ENCODE measurements around the gene CDRT15L2.
"Not testable (repeated sequence)": the region's sequence is repeated elsewhere in the genome, so short reads cannot be mapped to it uniquely, and the experiment has no call there.

The CDRT15L2 gene

DNA sequence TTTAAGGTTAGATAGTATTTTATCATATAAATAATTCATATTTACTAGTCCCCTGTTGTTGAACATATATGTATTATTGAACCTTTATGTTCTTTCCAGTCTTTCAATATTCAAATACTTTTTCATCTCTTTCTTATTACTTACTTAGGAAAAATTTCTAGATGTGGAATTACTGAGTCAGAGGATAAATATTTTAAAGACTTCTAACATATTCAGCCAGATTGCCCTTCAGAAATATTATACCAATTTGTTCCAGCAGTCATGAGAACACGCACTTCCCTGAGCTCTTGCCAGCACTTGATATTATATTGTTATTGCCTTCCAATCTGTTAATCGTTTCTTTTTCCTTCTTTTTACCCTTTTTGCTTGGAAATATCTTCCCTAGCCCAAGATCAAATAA is 4.5 kb upstream of the CDRT15L2 start:
- DNase-seq, result not testable (repeated sequence)

DNA sequence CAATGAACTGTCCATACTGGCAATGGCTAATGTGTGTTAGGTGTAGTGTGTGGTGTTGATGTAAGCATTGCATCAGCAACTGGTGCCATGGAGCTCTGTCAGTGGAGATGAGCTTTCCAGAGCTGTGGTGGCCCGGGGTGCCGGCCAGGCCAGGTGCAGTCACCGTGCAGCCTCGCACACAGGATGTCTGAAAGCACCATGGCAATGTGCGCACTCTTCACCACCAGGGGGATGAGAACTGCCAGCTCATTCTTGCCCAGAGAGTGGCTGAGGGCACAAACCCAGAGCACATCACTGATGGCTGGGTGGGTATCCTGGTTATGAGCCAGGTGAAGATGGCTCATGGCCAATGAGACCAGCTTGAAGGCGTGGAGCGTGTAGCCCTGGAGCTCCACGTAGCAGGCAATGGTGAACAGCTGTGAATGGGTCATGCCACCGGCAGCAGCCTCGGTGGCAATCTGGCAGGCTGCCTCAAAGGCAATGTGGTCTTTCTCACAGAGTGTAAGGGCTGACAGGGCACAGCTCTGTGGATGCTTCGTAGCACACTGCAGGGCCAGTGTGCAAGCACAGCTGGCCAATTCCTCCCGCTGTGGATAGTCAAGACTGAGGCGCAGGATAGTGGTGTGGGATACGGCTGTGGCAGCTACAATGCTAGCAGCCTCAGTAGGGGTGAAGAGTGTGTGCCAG is 4.5 kb downstream of the CDRT15L2 start:
- DNase-seq, result not testable (repeated sequence)

- DNase-seq, result not testable (repeated sequence)
These were observed 9.4 kb downstream of the CDRT15L2 start for GRCh38 chr17:20588744-20589453.

DNA sequence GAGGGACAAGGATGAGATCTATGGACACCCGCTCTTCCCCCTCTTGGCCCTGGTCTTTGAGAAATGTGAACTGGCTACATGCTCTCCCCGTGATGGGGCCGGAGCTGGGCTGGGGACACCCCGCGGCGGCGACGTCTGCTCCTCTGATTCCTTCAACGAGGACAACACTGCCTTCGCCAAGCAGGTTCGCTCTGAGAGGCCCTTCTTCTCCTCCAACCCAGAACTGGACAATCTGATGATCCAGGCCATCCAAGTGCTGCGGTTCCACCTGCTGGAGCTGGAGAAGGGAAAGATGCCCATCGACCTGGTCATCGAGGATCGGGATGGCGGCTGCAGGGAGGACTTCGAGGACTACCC is 9.9 kb downstream of the CDRT15L2 start:
- not testable (repeated sequence) for DNase-seq

DNA sequence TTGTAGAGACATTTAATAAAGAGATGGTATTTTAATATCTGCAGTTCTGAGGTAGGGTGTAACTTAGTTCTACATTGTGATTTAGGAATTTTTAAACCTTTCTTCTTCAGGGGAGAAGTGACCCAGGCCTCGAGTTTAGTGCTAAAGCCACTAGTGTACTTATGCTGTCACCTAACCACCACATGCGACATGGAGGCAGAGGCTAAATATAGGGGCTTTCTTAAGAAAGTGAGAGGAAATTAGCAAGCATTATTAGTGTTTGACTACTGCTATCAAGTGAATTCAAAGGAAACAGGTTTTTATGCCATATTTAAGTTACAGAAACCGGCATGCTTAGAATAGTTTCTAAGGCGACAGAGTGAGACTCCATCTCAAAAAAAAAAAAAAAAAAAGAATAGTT is 11.5 kb downstream of the CDRT15L2 start:
- DNase-seq, result not testable (repeated sequence)

DNA sequence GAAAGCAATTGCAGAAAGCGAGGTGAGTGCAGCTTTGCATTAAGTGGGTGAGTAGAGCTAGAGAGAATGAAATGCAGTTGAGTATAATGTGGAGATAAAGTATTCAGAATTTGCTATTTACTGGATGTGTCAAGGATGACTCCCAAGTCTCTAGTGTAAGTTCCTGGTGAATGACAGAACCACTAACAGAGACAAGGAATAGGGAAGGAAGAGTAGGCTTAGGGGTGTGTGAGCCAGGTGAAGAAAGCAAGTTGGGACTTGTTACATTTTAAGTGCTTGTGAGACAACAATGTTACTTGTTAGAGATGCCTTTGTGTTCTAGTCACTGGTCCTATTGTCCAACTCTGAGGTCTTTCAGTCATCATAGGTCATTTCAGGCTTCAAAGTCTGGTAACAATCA is 26.0 kb downstream of the CDRT15L2 start:
- DNase-seq, result not testable (repeated sequence)

- DNase-seq, result not testable (repeated sequence)
These were observed 30.0 kb downstream of the CDRT15L2 start for GRCh38 chr17:20609490-20609889.

DNA sequence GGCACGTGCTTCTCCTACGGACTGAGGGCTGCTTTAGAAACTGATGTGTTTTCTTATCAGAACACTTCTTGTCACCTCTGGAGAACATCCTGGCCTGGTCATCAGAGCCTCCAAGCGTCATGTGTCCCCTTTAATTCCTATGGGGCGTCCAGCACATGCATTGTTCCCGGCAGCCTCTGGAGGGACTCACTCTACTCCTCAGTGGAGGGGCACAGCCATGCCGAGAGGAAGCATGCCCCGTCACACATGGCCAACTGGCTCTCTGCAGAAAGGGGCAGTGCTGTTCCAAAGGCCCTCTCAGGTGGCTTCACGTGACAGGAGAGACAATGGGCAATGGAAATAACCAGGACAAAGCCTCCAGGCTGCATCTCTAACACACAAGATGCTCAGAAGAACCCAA is 31.8 kb downstream of the CDRT15L2 start:
- DNase-seq, result no peak

DNA sequence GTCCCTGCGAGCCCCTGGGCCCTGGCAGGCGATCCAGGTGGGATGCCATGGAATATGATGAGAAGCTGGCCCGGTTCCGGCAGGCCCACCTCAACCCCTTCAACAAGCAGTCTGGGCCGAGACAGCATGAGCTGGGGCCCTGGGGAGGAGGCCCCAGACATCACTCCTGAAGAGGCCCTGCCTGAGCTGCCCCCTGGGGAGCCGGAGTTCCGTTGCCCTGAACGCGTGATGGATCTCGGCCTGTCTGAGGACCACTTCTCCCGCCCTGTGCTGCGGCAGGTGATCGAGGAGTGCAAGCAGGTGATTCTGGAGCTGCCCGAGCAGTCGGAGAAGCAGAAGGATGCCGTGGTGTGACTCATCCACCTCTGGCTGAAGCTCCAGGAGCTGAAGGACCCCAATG is 33.1 kb downstream of the CDRT15L2 start:
- DNase-seq, result no peak

DNA sequence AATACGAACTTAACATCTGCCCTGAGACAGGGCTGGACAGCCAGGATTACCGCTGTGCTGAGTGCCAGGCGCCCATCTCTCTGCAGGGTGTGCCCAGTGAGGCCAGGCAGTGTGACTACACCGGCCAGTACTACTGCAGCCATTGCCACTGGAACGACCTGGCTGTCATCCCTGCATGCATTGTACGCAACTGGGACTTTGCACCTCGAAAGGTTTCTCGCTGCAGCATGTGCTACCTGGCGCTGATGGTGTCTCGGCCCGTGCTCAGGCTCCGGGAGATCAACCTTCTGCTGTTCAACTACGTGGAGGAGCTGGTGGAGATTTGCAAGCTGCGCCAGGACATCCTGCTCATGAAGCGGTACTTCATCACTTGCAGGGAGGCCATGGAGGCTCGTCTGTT is 33.7 kb downstream of the CDRT15L2 start:
- DNase-seq, result no peak

DNA sequence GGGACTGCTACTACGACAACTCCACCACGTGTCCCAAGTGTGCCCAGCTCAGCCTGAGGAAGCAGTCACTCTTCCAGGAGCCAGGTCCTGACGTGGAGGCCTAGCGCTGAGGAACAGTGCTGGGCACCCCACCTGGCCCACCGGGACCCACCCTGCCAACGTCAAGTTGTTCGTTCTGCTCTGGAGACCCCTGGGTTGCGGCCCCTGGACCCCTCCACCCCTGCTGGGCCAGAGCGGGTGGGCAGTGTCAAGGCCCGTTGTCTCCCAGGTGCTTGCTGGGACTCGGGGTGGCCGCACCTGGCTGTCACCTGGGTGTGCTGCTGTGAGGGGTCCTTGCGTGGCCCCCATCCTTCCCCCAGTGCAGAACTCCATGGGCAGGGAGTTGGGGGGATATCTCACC is 34.4 kb downstream of the CDRT15L2 start:
- DNase-seq, result no peak

DNA sequence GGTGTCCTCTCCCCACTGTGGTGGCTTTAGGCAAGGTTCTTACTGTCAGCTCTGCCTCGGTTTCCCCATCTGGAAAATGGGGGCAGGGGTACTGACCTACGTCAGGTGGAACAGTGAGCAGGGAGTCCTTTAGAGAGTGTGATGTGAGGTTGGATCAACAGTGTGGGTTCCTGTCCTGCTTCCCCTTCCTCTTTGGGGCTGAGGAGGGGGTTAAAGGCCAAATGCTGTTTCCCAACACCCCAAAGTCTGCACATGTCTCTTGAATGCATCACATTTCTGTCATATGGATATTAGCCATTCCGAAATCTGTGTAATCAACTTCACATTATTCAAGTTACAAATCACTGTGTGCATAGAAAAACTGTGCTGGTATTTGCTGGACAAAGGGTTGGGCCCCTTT is 35.9 kb downstream of the CDRT15L2 start:
- not testable (repeated sequence) for DNase-seq
